NCI-H446 treated with DMSO at 0.1 percent for 48 hours (cell line): ENCODE results near the gene PSAP.
"Not testable (repeated sequence)": the region's sequence is repeated elsewhere in the genome, so short reads cannot be mapped to it uniquely, and the experiment has no call there.

Source experiments
- DNase-seq: peaks from one replicate; lab custom pipeline; 2025; lab: John Stamatoyannopoulos, UW

The PSAP gene

GRCh38 chr10:71850743-71851464 is at the start of gene PSAP:
PSAP (minus strand) TSS chr10:71851251; CDS start chr10:71851221, 30 bp downstream.
- peak; percentile 84 for DNase-seq

GRCh38 chr10:71900441-71901180 is 49.6 kb upstream of the PSAP start:
- no peak for DNase-seq

- no peak for DNase-seq
Measured at GRCh38 chr10:71899665-71900412, 48.8 kb upstream of the PSAP start.

GRCh38 chr10:71898346-71898745 is 47.3 kb upstream of the PSAP start:
- DNase-seq = not testable (repeated sequence)

- DNase-seq = no peak
Measured at GRCh38 chr10:71893920-71894319, 42.9 kb upstream of the PSAP start.

- no peak for DNase-seq
Measured at GRCh38 chr10:71893258-71893815, 42.3 kb upstream of the PSAP start.

- no peak for DNase-seq
Measured at GRCh38 chr10:71891437-71891836, 40.4 kb upstream of the PSAP start.

GRCh38 chr10:71889388-71889987 is 38.4 kb upstream of the PSAP start:
- no peak for DNase-seq

- DNase-seq = no peak
Measured at GRCh38 chr10:71888623-71889387, 37.8 kb upstream of the PSAP start.

GRCh38 chr10:71888248-71888622 is 37.2 kb upstream of the PSAP start:
- no peak for DNase-seq

- no peak for DNase-seq
Measured at GRCh38 chr10:71887743-71888142, 36.7 kb upstream of the PSAP start.

- DNase-seq = peak; percentile 38
Measured at GRCh38 chr10:71882813-71883659, 32.0 kb upstream of the PSAP start.

- DNase-seq = no peak
Measured at GRCh38 chr10:71881647-71882355, 30.8 kb upstream of the PSAP start.

GRCh38 chr10:71881307-71881624 is 30.2 kb upstream of the PSAP start:
- not testable (repeated sequence) for DNase-seq

GRCh38 chr10:71880425-71881306 is 29.6 kb upstream of the PSAP start:
- peak; percentile 52 for DNase-seq

GRCh38 chr10:71878327-71879034 is 27.4 kb upstream of the PSAP start:
- DNase-seq = no peak

GRCh38 chr10:71877821-71878220 is 26.8 kb upstream of the PSAP start:
- DNase-seq = no peak

- not testable (repeated sequence) for DNase-seq
Measured at GRCh38 chr10:71874680-71875354, 23.8 kb upstream of the PSAP start.
